GM19397 (cell line): ENCODE results near the gene FBXO33.
"Not testable (repeated sequence)": the region's sequence is repeated elsewhere in the genome, so short reads cannot be mapped to it uniquely, and the experiment has no call there.

Experiments
- ATAC-seq: cut with Tn5 transposase; IDR thresholded peaks from one replicate; pipeline ENCODE4 v1.9.1; 2021; ENCODE audit warnings: mild to moderate bottlenecking, moderate library complexity; ENCODE audit not compliant: unreplicated experiment

The FBXO33 gene

DNA sequence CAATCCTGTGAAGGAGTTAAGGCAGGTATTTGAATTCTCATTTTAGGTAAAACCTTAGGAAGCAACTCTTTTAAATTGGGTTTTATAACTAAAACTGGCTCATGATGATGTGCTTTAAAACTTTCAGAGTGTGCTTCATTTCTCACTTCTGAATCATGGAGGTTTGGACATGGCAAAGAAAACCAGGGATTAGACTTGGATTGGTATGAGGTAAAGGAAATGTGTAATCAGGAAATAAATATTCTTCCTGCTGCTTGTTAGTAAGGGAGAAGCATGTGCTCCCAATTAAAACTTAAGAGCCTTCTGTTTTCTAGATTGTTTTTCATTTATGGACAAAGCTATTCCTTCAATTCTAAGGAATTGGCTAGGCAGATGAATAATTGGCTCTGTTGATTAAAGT, 57.4 kb downstream of the FBXO33 start:
- no peak for ATAC-seq

DNA sequence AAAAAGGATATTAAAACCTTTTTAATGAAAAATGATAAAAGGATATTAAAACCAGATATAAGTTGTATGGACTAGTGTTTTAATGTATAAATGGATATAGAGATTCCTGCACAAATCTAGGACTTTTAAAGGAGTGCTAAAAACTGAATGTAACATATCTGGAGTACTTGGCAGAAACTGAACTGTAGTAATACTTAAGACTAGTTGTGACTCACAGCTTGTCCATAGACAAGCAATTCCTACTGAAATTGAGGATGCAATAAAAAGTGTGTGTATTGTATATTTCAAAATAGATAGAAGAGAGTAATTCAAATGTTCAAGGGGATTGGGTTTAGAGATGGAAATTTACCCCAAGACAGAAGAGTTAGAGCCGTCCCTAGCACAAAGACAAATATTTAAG, 59.6 kb downstream of the FBXO33 start:
- no peak for ATAC-seq

DNA sequence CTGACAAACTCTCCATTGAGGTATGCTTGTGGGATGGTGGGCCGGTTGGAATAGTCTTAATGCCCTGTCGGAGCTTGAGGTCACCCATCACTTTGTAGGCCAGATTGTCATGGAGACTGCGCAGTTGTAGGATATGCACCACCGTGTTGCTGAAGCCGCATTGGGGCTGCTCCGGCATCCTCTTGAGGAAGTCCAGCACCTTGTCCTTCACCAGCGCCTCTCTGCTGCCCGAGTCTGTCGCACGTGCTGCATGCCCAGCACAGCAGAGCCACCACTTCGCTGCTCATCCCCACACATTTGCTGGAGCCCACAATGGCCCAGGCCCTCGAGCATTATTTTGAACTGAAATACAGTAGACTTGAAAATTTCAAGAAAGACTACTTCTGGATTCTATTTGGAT, 61.8 kb downstream of the FBXO33 start:
- no peak for ATAC-seq

DNA sequence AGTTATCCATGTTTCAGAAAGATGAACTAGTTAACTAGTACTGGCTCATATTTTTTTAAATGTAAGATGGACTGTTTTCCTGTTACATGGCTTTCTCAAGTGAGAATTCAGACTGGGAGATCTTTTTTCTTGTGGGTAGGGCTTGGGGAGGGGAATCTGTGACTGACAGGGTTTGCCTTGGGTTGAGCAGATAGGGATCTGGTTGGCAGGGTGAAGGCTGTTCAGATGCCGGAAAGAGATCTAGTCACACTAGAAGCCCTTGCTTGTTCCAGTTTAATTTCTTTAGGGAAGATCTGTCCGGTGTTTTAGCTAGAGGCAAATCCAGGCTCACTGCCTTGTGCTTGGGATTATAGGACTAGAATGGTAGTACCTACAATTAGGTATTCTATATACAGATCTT, 63.2 kb downstream of the FBXO33 start:
- ATAC-seq = no peak

DNA sequence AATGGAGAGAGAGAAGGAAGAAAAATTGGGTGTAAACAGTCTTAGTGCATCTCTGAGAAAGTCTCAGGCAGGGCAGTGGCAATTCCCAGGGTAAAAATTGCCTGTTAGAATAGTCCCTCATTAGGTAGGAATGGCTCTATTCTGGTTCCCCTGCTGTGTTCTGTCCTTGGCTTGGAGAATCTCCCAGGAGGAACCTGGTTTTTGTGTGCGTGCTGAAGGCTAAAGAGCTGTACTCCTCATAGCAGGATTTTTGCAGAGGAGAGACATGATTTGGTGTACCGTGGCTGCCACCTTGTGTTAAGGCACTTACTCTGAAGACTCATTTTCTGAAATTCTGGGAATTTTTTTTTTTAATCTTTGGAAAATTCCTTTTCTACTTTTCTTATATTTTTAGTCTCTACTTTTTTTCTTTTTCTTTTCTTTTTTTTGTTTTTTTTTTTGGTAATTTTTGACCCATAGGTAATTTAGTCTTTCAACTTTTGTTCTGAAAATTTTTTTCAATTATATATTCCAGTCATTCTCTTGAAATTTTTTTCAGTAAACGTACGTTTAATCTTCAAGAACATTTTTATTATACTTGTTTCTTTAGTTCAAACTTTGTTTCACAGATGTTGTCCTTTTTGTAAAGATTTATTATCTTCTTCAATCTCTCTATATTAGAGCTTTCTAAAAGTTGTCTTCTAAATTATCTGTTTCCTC, 63.8 kb downstream of the FBXO33 start:
- no peak for ATAC-seq

DNA sequence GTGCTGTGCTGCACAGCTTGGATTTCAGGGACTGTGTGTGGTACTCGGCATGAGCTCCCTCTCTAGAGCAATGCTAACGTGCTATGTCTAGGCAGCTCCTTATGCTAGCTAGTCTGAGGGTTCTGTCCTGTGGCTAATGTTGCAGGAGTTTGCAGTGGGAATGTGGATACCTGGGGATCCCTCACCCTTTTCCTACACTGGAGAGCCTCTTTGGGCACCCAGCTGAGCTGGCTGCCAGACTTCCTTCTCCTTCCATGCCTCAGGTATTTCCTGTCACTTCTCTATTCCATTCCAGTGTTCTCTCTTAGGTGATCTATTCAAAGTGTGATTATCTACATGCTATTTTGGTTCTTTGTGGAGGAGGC, 64.9 kb downstream of the FBXO33 start:
- ATAC-seq = no peak

DNA sequence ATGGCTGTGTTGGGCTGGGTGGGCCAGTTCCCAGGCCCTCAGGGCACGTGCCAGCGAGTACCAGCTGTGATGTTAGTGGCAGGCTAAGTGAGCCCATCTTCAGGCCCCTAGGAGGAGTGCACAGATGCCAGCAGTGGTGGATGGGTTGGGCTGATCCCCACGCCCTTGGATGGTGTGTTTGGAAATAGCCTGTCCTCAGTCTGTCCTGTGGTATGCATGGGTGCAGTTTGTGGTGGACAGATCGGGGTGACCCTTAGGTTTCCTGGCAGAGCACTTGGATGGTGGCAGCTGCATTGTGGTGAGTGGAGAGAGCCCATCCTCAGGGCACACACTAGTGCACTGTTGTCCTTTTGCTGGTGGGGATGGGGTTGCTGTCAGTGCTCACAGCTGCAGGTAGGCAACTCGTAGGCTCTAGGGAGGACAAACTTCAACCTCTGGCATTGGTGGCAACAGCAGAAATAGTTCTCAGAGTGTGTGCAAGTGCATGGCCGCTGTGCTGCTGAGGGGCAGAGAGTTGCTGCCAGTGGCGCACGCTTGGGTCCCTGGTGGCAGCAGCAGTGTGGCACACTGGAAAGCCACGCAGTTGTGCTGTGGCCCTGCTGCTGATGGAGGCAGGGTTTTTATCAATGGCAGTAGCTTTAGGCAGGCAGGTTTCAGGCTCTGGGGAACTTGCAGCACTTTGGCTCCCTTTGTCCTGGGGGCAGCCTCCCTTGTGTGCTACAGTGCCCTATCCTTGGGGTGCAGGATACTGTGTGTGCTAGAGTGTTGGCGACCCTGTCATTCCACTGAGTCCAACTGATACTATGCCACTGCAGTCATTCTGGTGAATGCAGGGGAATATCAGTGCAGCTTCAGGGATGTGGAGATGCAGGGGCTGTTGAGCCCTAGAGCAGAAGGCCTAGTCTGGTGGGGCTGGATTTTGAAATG, 65.5 kb downstream of the FBXO33 start:
- no peak for ATAC-seq

DNA sequence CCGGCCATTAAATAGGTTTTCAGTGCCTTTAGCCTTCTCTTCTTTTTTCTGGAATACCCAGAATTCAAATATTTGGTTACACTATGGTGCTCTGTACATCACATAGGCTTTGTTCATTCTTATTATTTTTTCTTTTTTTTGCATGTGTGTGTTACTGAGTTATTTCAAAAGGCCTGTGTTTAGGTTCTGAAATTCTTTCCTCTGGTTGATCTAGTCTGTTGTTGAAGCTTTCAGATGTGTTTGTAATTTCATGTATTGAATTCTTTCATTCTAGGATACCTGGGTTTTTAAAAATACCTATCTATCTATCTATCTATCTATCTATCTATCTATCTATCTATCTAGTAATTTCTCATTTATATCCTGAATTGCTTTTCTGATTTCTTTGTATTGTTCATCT, 66.9 kb downstream of the FBXO33 start:
- ATAC-seq = no peak

DNA sequence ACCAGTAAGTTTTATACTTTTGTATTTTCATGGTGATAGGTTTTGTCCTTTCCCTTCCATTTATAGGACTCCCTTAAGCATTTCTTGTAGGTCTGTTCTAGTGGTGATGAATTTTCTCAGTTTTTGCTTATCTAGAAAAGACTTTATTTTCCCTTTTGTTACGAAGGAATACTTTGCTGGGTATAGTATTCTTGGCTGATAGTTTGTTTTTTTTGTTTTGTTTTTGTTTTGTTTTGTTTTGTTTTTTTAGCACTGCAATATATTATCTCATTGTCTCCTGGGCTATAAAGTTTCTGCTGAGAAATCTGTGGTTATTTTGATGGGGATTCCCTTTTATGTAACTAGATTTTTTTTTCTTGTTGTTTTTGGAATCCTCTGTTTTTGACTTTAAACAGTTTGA, 67.7 kb downstream of the FBXO33 start:
- no peak for ATAC-seq

DNA sequence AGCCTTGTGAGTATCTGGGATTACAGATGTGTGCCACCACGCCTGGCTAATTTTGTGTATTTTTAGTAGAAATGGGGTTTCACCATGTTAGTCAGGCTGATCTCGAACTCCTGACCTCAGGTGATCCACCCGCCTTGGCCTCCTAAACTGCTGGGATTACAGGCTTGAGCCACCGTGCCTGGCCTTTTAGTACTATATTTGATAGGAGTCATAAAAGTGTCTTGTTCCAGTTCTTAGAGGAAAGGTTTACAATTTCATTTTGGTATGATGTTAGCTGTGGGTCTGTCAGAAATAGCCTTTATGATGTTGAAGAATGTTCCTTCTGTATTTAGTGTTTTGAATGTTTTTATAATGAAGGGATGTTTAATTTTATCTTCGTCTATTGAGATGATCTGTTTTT, 70.7 kb downstream of the FBXO33 start:
- ATAC-seq = not testable (repeated sequence)

DNA sequence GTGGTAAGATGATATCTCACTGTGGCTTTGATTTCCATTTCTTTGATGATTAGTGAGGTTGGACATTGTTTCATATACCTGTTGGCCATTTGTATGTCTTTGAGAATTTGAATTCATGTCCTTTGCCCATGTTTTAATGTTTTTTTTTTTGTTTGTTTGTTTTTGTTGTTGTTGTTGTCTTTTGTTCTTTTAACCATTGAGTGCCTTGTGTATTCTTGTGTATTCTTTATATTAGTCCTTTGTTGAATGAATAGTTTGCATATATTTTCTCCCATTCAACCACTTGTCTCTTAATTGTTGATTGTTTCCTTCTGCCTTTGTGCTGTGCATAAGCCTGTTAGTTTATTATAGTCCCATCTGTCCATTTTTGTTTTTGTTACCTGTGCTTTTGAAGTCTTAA, 71.9 kb downstream of the FBXO33 start:
- ATAC-seq = no peak

DNA sequence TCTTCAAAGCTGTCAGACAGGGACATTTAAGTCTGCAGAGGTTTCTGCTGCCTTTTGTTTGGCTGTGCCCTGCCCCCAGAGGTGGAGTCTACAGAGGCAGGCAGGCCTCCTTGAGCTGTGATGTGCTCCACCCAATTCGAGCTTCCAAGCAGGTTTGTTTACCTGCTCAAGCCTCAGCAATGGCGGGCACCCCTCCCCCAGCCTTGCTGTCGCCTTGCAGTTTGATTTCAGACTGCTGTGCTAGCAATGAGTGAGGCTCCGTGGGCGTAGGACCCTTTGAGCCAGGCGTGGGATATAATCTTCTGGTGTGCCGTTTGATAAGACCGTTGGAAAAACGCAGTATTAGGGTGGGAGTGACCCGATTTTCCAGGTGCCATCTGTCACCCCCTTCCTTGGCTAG, 73.2 kb downstream of the FBXO33 start:
- ATAC-seq = not testable (repeated sequence)

DNA sequence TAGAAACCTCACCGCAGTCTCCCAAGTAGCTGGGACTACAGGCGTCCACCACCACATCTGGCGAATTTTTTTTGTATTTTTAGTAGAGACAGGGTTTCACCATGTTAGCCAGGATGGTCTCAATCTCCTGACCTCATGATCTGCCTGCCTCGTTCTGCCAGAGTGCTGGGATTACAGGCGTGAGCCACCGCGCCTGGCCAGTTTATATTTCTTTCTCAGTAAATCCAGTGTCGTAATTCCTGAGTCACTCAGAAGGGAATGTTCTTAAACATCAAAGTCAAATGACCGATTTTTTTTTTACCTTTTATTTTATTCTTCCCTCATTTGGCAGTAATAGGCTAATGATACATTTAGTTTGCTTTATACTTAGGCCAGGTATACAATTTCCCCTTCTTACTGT, 80.5 kb downstream of the FBXO33 start:
- no peak for ATAC-seq

DNA sequence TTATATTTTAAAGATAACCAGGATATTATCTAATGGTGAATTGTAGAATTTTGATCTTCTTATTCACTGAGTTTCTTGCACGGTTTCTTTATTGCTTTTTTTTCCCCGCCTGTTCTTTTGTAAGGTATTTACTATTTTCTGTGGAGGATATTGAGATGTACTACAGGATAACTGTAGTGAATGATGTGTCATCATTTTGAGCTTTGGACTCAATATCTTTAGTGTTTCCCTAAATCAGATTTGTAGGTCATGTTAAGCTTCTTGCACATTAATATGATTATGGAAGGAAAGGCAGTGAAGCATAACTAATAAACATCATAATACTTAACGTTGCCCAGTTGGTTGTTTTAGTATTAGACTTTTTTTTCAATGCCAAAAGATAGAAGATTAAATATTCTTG, 81.4 kb downstream of the FBXO33 start:
- no peak for ATAC-seq
